SK-N-SH treated with all-trans-retinoic acid at 6 μM for 48 hours (cell line): ENCODE data around the gene SEMA3F.

Experiments used
- ATAC-seq: fragments of 200-7000 bp; cut with Tn5 transposase; 3 replicates; pipeline ENCODE4 v1.9.1; 2020; ENCODE audit warnings: mild to moderate bottlenecking, moderate library complexity
- ARNTL ChIP-seq: fragments of 450-650 bp; formaldehyde crosslinking; IDR thresholded peaks from 2 replicates; pipeline ENCODE4 v1.5.0; 2020; ENCODE audit warnings: low read depth, mild to moderate bottlenecking, moderate library complexity, borderline replicate concordance
- BACH2 ChIP-seq: fragments of 250-450 bp; sonication (Bioruptor Pico); IDR thresholded peaks from 2 replicates; pipeline ENCODE4 v1.9.0; 2021; ENCODE audit warnings: mild to moderate bottlenecking, borderline replicate concordance
- CREB5 ChIP-seq: fragments of 250-450 bp; sonication (Bioruptor Pico); IDR thresholded peaks from 2 replicates; pipeline ENCODE4 v1.5.1; 2020; ENCODE audit warnings: low read depth, mild to moderate bottlenecking, moderate library complexity
- CSDC2 ChIP-seq: fragments of 250-450 bp; sonication (Bioruptor Pico); IDR thresholded peaks from 2 replicates; pipeline ENCODE4 v1.5.0; 2020; ENCODE audit warnings: mild to moderate bottlenecking, moderate library complexity
- CSRNP3 ChIP-seq: fragments of 250-450 bp; sonication (Bioruptor Pico); IDR thresholded peaks from 2 replicates; pipeline ENCODE4 v1.5.1; 2021; ENCODE audit warnings: mild to moderate bottlenecking, moderate library complexity
- ESRRG ChIP-seq: fragments of 250-450 bp; sonication (Bioruptor Pico); IDR thresholded peaks from 2 replicates; pipeline ENCODE4 v1.6.1; 2021; ENCODE audit warnings: mild to moderate bottlenecking
- GLIS3 ChIP-seq: fragments of 250-450 bp; sonication (Bioruptor Pico); IDR thresholded peaks from 2 replicates; pipeline ENCODE4 v1.5.0; 2020; ENCODE audit warnings: mild to moderate bottlenecking, moderate library complexity
- OSR1 ChIP-seq: fragments of 250-450 bp; sonication (Bioruptor Pico); IDR thresholded peaks from 2 replicates; pipeline ENCODE4 v1.8.0; 2022; ENCODE audit warnings: moderate library complexity, mild to moderate bottlenecking, inconsistent platforms
- PATZ1 ChIP-seq: fragments of 250-450 bp; sonication (Bioruptor Pico); IDR thresholded peaks from 2 replicates; pipeline ENCODE4 v1.8.0; 2020; ENCODE audit warnings: mild to moderate bottlenecking, moderate library complexity, borderline replicate concordance
- POU6F1 ChIP-seq: fragments of 250-450 bp; sonication (Bioruptor Pico); IDR thresholded peaks from 2 replicates; pipeline ENCODE4 v1.8.0; 2021; ENCODE audit warnings: low read depth, mild to moderate bottlenecking, moderate library complexity, borderline replicate concordance
- PPARA ChIP-seq: fragments of 250-450 bp; sonication (Bioruptor Pico); IDR thresholded peaks from 2 replicates; pipeline ENCODE4 v1.5.0; 2020; ENCODE audit warnings: mild to moderate bottlenecking, borderline replicate concordance
- RARB ChIP-seq: fragments of 250-450 bp; sonication (Bioruptor Pico); IDR thresholded peaks from 2 replicates; pipeline ENCODE4 v1.8.0; 2021; ENCODE audit warnings: mild to moderate bottlenecking, moderate library complexity
- SNAI2 ChIP-seq: fragments of 250-450 bp; sonication (Bioruptor Pico); IDR thresholded peaks from 2 replicates; pipeline ENCODE4 v1.5.0; 2020; ENCODE audit warnings: mild to moderate bottlenecking, moderate library complexity
- TCF4 ChIP-seq: fragments of 250-450 bp; sonication (Bioruptor Pico); IDR thresholded peaks from 2 replicates; pipeline ENCODE4 v1.8.0; 2021; ENCODE audit warnings: mild to moderate bottlenecking, moderate library complexity, borderline replicate concordance
- TOX ChIP-seq: fragments of 250-450 bp; sonication (Bioruptor Pico); IDR thresholded peaks from 2 replicates; pipeline ENCODE4 v1.8.0; 2021; ENCODE audit warnings: mild to moderate bottlenecking, moderate library complexity, borderline replicate concordance
- TSHZ2 ChIP-seq: fragments of 250-450 bp; sonication (Bioruptor Pico); IDR thresholded peaks from 2 replicates; pipeline ENCODE4 v1.5.0; 2020; ENCODE audit warnings: mild to moderate bottlenecking, moderate library complexity
- ZFP3 ChIP-seq: fragments of 250-450 bp; sonication (Bioruptor Pico); IDR thresholded peaks from 2 replicates; pipeline ENCODE4 v1.5.0; 2020; ENCODE audit warnings: mild to moderate bottlenecking, moderate library complexity
- ZFP30 ChIP-seq: fragments of 450-650 bp; formaldehyde crosslinking; IDR thresholded peaks from 2 replicates; pipeline ENCODE4 v1.5.0; 2022; ENCODE audit warnings: mild to moderate bottlenecking, moderate library complexity
- ZNF565 ChIP-seq: fragments of 450-650 bp; formaldehyde crosslinking; conservative IDR thresholded peaks from 2 replicates; pipeline ENCODE4 v1.5.0; 2020; ENCODE audit warnings: low read depth, mild to moderate bottlenecking, moderate library complexity
- ZNF70 ChIP-seq: fragments of 450-650 bp; formaldehyde crosslinking; IDR thresholded peaks from 2 replicates; pipeline ENCODE4 v1.5.0; 2020; ENCODE audit warnings: mild to moderate bottlenecking, moderate library complexity
- ZNF8 ChIP-seq: fragments of 450-650 bp; formaldehyde crosslinking; IDR thresholded peaks from 2 replicates; pipeline ENCODE4 v1.5.0; 2020; ENCODE audit warnings: mild to moderate bottlenecking, moderate library complexity

SEMA3F gene

GRCh38 chr3:50169232-50169832 lies 14.2 kb downstream of the SEMA3F start:
- no peak for ATAC-seq
- TF ChIP-seq TSHZ2 (CRISPR knock-in tag): no peak
- TF ChIP-seq ARNTL (CRISPR knock-in tag): no peak
- no peak for TF ChIP-seq ESRRG
- TF ChIP-seq PATZ1: no peak
- no peak for TF ChIP-seq TOX (CRISPR knock-in tag)
- TF ChIP-seq ZFP3: no peak
- no peak for TF ChIP-seq PPARA
- no peak for TF ChIP-seq CSDC2 (CRISPR knock-in tag)
- no peak for TF ChIP-seq OSR1 (CRISPR knock-in tag)
- TF ChIP-seq GLIS3: no peak
- TF ChIP-seq BACH2 (CRISPR knock-in tag): no peak
- no peak for TF ChIP-seq RARB (CRISPR knock-in tag)
- no peak for TF ChIP-seq ZNF565 (CRISPR knock-in tag)
- no peak for TF ChIP-seq CSRNP3
- no peak for TF ChIP-seq TCF4 (CRISPR knock-in tag)
- TF ChIP-seq ZNF8: no peak
- no peak for TF ChIP-seq ZFP30
- TF ChIP-seq SNAI2: no peak

- no peak for ATAC-seq
- no peak for TF ChIP-seq ZFP3
- TF ChIP-seq ZNF8: no peak
- no peak for TF ChIP-seq TSHZ2 (CRISPR knock-in tag)
- TF ChIP-seq CSRNP3: no peak
- no peak for TF ChIP-seq OSR1 (CRISPR knock-in tag)
- no peak for TF ChIP-seq ZNF70 (CRISPR knock-in tag)
- no peak for TF ChIP-seq ZFP30
- no peak for TF ChIP-seq SNAI2
- TF ChIP-seq ZNF565 (CRISPR knock-in tag): no peak
- TF ChIP-seq POU6F1 (CRISPR knock-in tag): no peak
- TF ChIP-seq PPARA: no peak
- TF ChIP-seq BACH2 (CRISPR knock-in tag): no peak
- no peak for TF ChIP-seq TOX (CRISPR knock-in tag)
- TF ChIP-seq PATZ1: no peak
- no peak for TF ChIP-seq ESRRG
- TF ChIP-seq RARB (CRISPR knock-in tag): no peak
- no peak for TF ChIP-seq ARNTL (CRISPR knock-in tag)
- no peak for TF ChIP-seq CREB5 (CRISPR knock-in tag)
These were observed 14.7 kb downstream of the SEMA3F start for GRCh38 chr3:50169858-50170257.
